Natural killer cell treated with Interleukin-12 subunit alpha and Interleukin-12 subunit beta and Interleukin-15 and Interleukin-18, amount 100 ng/mL, for 72 hours (primary cell): ENCODE measurements around the gene AGAP3. TPM values are rescaled to one million over a fixed set of nuclear protein-coding genes. Genes with fewer than 3 reads are reported as not detected.

Source experiments
- ATAC-seq, 2 donors: fragments of 150-1000 bp; cut with Tn5 transposase in 1 of 2; sonication (Bioruptor Pico), chemical (Tn5 transposase) in 1 of 2; 2 replicates each; pipeline ENCODE4 v1.10.0; 2021
- DNase-seq: peaks from one replicate; pipeline ENCODE4 v3.0.0; 2022; ENCODE audit warnings: low spot score
- H3K27ac Mint-ChIP-seq, 2 donors: 1 replicate in 1 of 2; 2 replicates in 1 of 2; pipeline ENCODE4 v1.8.0; 2022; ENCODE audit warnings: mixed read lengths in 2 of 2, mild to moderate bottlenecking in 1 of 2, moderate library complexity in 1 of 2
- H3K27me3 Mint-ChIP-seq, 2 donors: 1 replicate in 1 of 2; 2 replicates in 1 of 2; pipeline ENCODE4 v1.8.0; 2022; ENCODE audit warnings: mixed read lengths in 2 of 2
- H3K36me3 Mint-ChIP-seq: one replicate; pipeline ENCODE4 v1.8.0; 2022; ENCODE audit warnings: mixed read lengths
- H3K4me1 Mint-ChIP-seq, 2 donors: 1 replicate in 1 of 2; 2 replicates in 1 of 2; pipeline ENCODE4 v1.8.0; 2022; ENCODE audit warnings: low read depth in 2 of 2, mixed read lengths in 2 of 2, mild to moderate bottlenecking in 1 of 2
- H3K4me3 Mint-ChIP-seq: one replicate; pipeline ENCODE4 v1.8.0; 2022; ENCODE audit warnings: mixed read lengths
- H3K9me3 Mint-ChIP-seq: 2 replicates; pipeline ENCODE4 v1.8.0; 2022; ENCODE audit warnings: mixed read lengths
- total RNA-seq, 2 donors: library from RNA; stranded (reverse); gene quantifications; one replicate each; pipeline ENCODE4 v1.2.3, GENCODE V29; 2022

AGAP3 gene
- total RNA-seq, 2 donors from 2014 or later = 28.4 to 101 TPM

- Mint-ChIP-seq H3K9me3 (no peaks in the 10 kb centered on the region), H3K27ac (peak overlapping the region in 1 of 2 donors; percentile 68), H3K27me3 (no peaks in the 10 kb centered on the region), H3K36me3 (no peaks in the 10 kb centered on the region), H3K4me3 (peak overlapping the region; percentile 93), H3K4me1 (peaks cover 28% of the 10 kb centered on the region in 2 donors)
- ATAC-seq = no peak
- DNase-seq = no peak
Observed at GRCh38 chr7:151061213-151062110, 24.8 kb upstream of the AGAP3 start.

- no peaks in the 10 kb centered on the region for H3K27me3 Mint-ChIP-seq
Observed at GRCh38 chr7:151062111-151062398, 24.2 kb upstream of the AGAP3 start.

GRCh38 chr7:151062399-151063211, 23.7 kb upstream of the AGAP3 start:
- no peaks in the 10 kb centered on the region for H3K36me3 Mint-ChIP-seq
- no peak overlapping the region for H3K27ac Mint-ChIP-seq
- H3K4me1 Mint-ChIP-seq = peaks cover 19 to 20% of the 10 kb centered on the region in 2 donors
- H3K4me3 Mint-ChIP-seq = no peak overlapping the region
- ATAC-seq = no peak
- no peaks in the 10 kb centered on the region for H3K9me3 Mint-ChIP-seq
- no peak for DNase-seq
- H3K27me3 Mint-ChIP-seq = no peaks in the 10 kb centered on the region

More at GRCh38 chr7:151062111-151062398, 24.2 kb upstream of the AGAP3 start:
- H3K4me1 Mint-ChIP-seq = peaks cover 25 to 26% of the 10 kb centered on the region in 2 donors
- no peaks in the 10 kb centered on the region for H3K9me3 Mint-ChIP-seq
- DNase-seq (no peak), ATAC-seq (no peak)
- H3K27ac Mint-ChIP-seq = peak overlapping the region in 1 of 2 donors; percentile 68
- no peaks in the 10 kb centered on the region for H3K36me3 Mint-ChIP-seq
- no peak overlapping the region for H3K4me3 Mint-ChIP-seq

GRCh38 chr7:151063212-151063561, 23.1 kb upstream of the AGAP3 start:
- no peak for ATAC-seq
- DNase-seq = no peak
- Mint-ChIP-seq H3K4me1 (peaks cover 19 to 20% of the 10 kb centered on the region in 2 donors), H3K27ac (no peak overlapping the region), H3K9me3 (no peaks in the 10 kb centered on the region), H3K4me3 (no peak overlapping the region), H3K36me3 (no peaks in the 10 kb centered on the region), H3K27me3 (no peaks in the 10 kb centered on the region)

- Mint-ChIP-seq H3K4me3 (no peak overlapping the region), H3K9me3 (no peaks in the 10 kb centered on the region), H3K27ac (no peak overlapping the region), H3K4me1 (peaks cover 12 to 14% of the 10 kb centered on the region in 2 donors), H3K36me3 (no peaks in the 10 kb centered on the region), H3K27me3 (no peaks in the 10 kb centered on the region)
- ATAC-seq (no peak), DNase-seq (no peak)
Observed at GRCh38 chr7:151064454-151064853, 21.8 kb upstream of the AGAP3 start.

GRCh38 chr7:151064993-151065392, 21.3 kb upstream of the AGAP3 start:
- Mint-ChIP-seq H3K27ac (no peak overlapping the region), H3K4me1 (peaks cover 12 to 14% of the 10 kb centered on the region in 2 donors), H3K36me3 (no peaks in the 10 kb centered on the region), H3K27me3 (no peaks in the 10 kb centered on the region), H3K9me3 (no peaks in the 10 kb centered on the region), H3K4me3 (no peak overlapping the region)
- DNase-seq (no peak), ATAC-seq (no peak)

- H3K27ac Mint-ChIP-seq = no peak overlapping the region
- H3K4me3 Mint-ChIP-seq = no peak overlapping the region
- H3K27me3 Mint-ChIP-seq = no peaks in the 10 kb centered on the region
- H3K36me3 Mint-ChIP-seq = no peaks in the 10 kb centered on the region
- ATAC-seq (no peak), DNase-seq (no peak)
- H3K4me1 Mint-ChIP-seq = peaks cover 12 to 14% of the 10 kb centered on the region in 2 donors
- H3K9me3 Mint-ChIP-seq = no peaks in the 10 kb centered on the region
Observed at GRCh38 chr7:151065516-151065915, 20.8 kb upstream of the AGAP3 start.

GRCh38 chr7:151066273-151066974, 19.9 kb upstream of the AGAP3 start:
- H3K4me3 Mint-ChIP-seq = no peak overlapping the region
- H3K9me3 Mint-ChIP-seq = no peaks in the 10 kb centered on the region
- H3K27ac Mint-ChIP-seq = no peak overlapping the region
- ATAC-seq (no peak), DNase-seq (no peak)
- no peaks in the 10 kb centered on the region for H3K36me3 Mint-ChIP-seq
- H3K27me3 Mint-ChIP-seq = no peaks in the 10 kb centered on the region
- peaks cover 5 to 9% of the 10 kb centered on the region in 2 donors for H3K4me1 Mint-ChIP-seq

GRCh38 chr7:151068069-151068773, 18.1 kb upstream of the AGAP3 start:
- ATAC-seq (no peak), DNase-seq (no peak)
- no peaks in the 10 kb centered on the region for H3K9me3 Mint-ChIP-seq
- no peak overlapping the region for H3K27ac Mint-ChIP-seq
- H3K27me3 Mint-ChIP-seq = no peaks in the 10 kb centered on the region
- no peaks in the 10 kb centered on the region for H3K36me3 Mint-ChIP-seq
- H3K4me1 Mint-ChIP-seq = peaks cover 0 to 3% of the 10 kb centered on the region in 2 donors
- no peak overlapping the region for H3K4me3 Mint-ChIP-seq

- ATAC-seq = no peak
- Mint-ChIP-seq H3K36me3 (no peaks in the 10 kb centered on the region), H3K27ac (no peak overlapping the region), H3K4me1 (peaks cover 0 to 3% of the 10 kb centered on the region in 2 donors), H3K4me3 (no peak overlapping the region), H3K27me3 (no peaks in the 10 kb centered on the region), H3K9me3 (no peaks in the 10 kb centered on the region)
- DNase-seq = no peak
Observed at GRCh38 chr7:151069841-151070573, 16.3 kb upstream of the AGAP3 start.

GRCh38 chr7:151070574-151070960, 15.7 kb upstream of the AGAP3 start:
- DNase-seq (no peak), ATAC-seq (no peak)
- Mint-ChIP-seq H3K4me1 (no peaks in the 10 kb centered on the region), H3K4me3 (no peak overlapping the region), H3K9me3 (no peaks in the 10 kb centered on the region), H3K27ac (no peak overlapping the region), H3K27me3 (no peaks in the 10 kb centered on the region), H3K36me3 (no peaks in the 10 kb centered on the region)

GRCh38 chr7:151071032-151071866, 15.0 kb upstream of the AGAP3 start:
- no peaks in the 10 kb centered on the region for H3K4me1 Mint-ChIP-seq
- H3K4me3 Mint-ChIP-seq = no peak overlapping the region
- no peak overlapping the region for H3K27ac Mint-ChIP-seq
- ATAC-seq (no peak), DNase-seq (no peak)
- H3K36me3 Mint-ChIP-seq = no peaks in the 10 kb centered on the region
- H3K9me3 Mint-ChIP-seq = no peaks in the 10 kb centered on the region
- no peaks in the 10 kb centered on the region for H3K27me3 Mint-ChIP-seq
